HepG2 (cell line): ENCODE results near the gene BABAM2. TPM values are rescaled to one million over a fixed set of nuclear protein-coding genes. Genes with fewer than 3 reads are reported as not detected.
A peak's percentile ranks its signal among the peaks of the same experiment; 100 is the strongest.

Source experiments
- ATAC-seq: fragments of 200-7000 bp; cut with Tn5 transposase; 3 replicates; pipeline ENCODE4 v1.9.1; 2020; ENCODE audit warnings: mild to moderate bottlenecking, moderate library complexity
- BruUV-seq: library from RNA; stranded (reverse); fragments of 400-500 nt; replicated peaks from 2 replicates; lab custom pipeline; 2021; lab: Mats Ljungman, UMichigan
- CTCF ChIA-PET: fragments of 300-600 bp; formaldehyde crosslinking; extraction: SDS; loops from one replicate; lab custom pipeline; 2021; ENCODE audit warnings: low total read pairs, inconsistent platforms, low intra/inter-chr PET ratio; lab: Yijun Ruan, JAX
- POLR2A ChIA-PET: fragments of 350-600 bp; sonication (Branson Sonifier 250); formaldehyde crosslinking; loops from one replicate; lab custom pipeline; 2020; ENCODE audit warnings: antibody characterized with exemption, inconsistent platforms; lab: Yijun Ruan, JAX
- DNase-seq: peaks from one replicate; pipeline ENCODE4 v3.0.0-alpha.2; 2015; ENCODE audit warnings: low spot score
- FAIRE-seq: peaks from 3 replicates; lab custom pipeline; 2011; peaks lifted over from hg19 to GRCh38; lab: Jason Lieb, UNC
- H2AFZ ChIP-seq: one replicate; pipeline ENCODE4 v1.6.1; 2011; ENCODE audit warnings: low read length, inconsistent platforms
- H3K27ac ChIP-seq: fragments of 300-600 bp; 3 replicates; pipeline ENCODE4 v1.8.0; 2011; ENCODE audit warnings: mixed run types, mild to moderate bottlenecking, mixed read lengths, low read length, inconsistent platforms; ENCODE audit not compliant: insufficient read depth; ENCODE audit errors: extremely low read length
- H3K27me3 ChIP-seq, 2 experiments: fragments of 200-600 bp in 1 of 2; 2 replicates in 1 of 2; 3 replicates in 1 of 2; pipeline versions ENCODE4 v1.6.0 to v1.8.0; 2011; ENCODE audit warnings: low read length in 2 of 2, mild to moderate bottlenecking in 2 of 2, moderate library complexity in 2 of 2, inconsistent platforms in 1 of 2; ENCODE audit not compliant: insufficient read depth in 2 of 2, control insufficient read depth in 1 of 2
- H3K36me3 ChIP-seq, 2 experiments: fragments of 200-600 bp in 1 of 2; replicated peaks in 1 of 2; 2 replicates in 1 of 2; 3 replicates in 1 of 2; pipeline versions ENCODE4 v1.5.1 to v1.8.0; 2011; ENCODE audit warnings: low read length in 2 of 2, inconsistent platforms in 1 of 2; ENCODE audit not compliant: insufficient read depth in 2 of 2, control insufficient read depth in 1 of 2
- H3K4me1 ChIP-seq: 2 replicates; pipeline ENCODE4 v1.5.1; 2012; ENCODE audit warnings: low read length, inconsistent platforms; ENCODE audit not compliant: insufficient read depth
- H3K4me2 ChIP-seq: 2 replicates; pipeline ENCODE4 v1.6.0; 2011; ENCODE audit warnings: low read depth, low read length, inconsistent platforms
- H3K4me3 ChIP-seq, 3 experiments: fragments of 200-600 bp in 1 of 3; sonication (generic), shearing (Covaris generic) in 1 of 3; replicated peaks in 1 of 3; 2 replicates each; pipeline ENCODE4 v1.5.1; 2011 to 2016; ENCODE audit warnings: low read length in 3 of 3, inconsistent platforms in 2 of 3, low read depth in 2 of 3, mild to moderate bottlenecking in 2 of 3, control low read depth in 1 of 3, mixed read lengths in 1 of 3; ENCODE audit not compliant: insufficient read depth in 1 of 3
- H3K79me2 ChIP-seq: one replicate; pipeline ENCODE4 v1.6.1; 2011; ENCODE audit warnings: low read length, inconsistent platforms; ENCODE audit not compliant: insufficient read depth
- H3K9ac ChIP-seq: 2 replicates; pipeline ENCODE4 v1.6.0; 2011; ENCODE audit warnings: mild to moderate bottlenecking, low read depth, low read length, inconsistent platforms; ENCODE audit not compliant: insufficient read depth
- H3K9me3 ChIP-seq: 2 replicates; pipeline ENCODE4 v1.5.1; 2012; ENCODE audit warnings: mild to moderate bottlenecking, low read length
- H4K20me1 ChIP-seq: 2 replicates; pipeline ENCODE4 v1.6.0; 2011; ENCODE audit warnings: inconsistent platforms, mild to moderate bottlenecking, low read length, moderate library complexity; ENCODE audit not compliant: insufficient read depth
- ESRRA ChIP-seq: sonication (generic); formaldehyde crosslinking; IDR thresholded peaks from 2 replicates; pipeline ENCODE4 v1.5.1; 2020; ENCODE audit warnings: mild to moderate bottlenecking, low read depth, missing genetic modification reagents
- FOXJ3 ChIP-seq: sonication (generic); formaldehyde crosslinking; IDR thresholded peaks from 2 replicates; pipeline ENCODE4 v1.4.0; 2020; ENCODE audit warnings: missing genetic modification reagents, mild to moderate bottlenecking, borderline replicate concordance
- GATAD1 ChIP-seq: IDR thresholded peaks from 2 replicates; pipeline ENCODE4 v1.6.1; 2016; ENCODE audit warnings: missing genetic modification reagents, missing compliant biosample characterization
- HNRNPLL ChIP-seq: fragments of 200-400 bp; formaldehyde crosslinking; IDR thresholded peaks from 2 replicates; pipeline ENCODE4 v1.6.1; 2017; ENCODE audit warnings: mild to moderate bottlenecking, low read depth, low read length; ENCODE audit not compliant: poor library complexity, severe bottlenecking
- LCORL ChIP-seq, 2 experiments: fragments of 450-650 bp in 1 of 2; sonication (generic) in 1 of 2; formaldehyde crosslinking in 1 of 2; IDR thresholded peaks; 2 replicates each; pipeline versions ENCODE4 v1.5.0 to v1.6.1; 2017 to 2020; ENCODE audit warnings: antibody characterized with exemption in 1 of 2, missing genetic modification reagents in 1 of 2
- RAD21 ChIP-seq: fragments of 450-650 bp; formaldehyde crosslinking; IDR thresholded peaks from 2 replicates; pipeline ENCODE4 v1.5.0; 2020; ENCODE audit warnings: mild to moderate bottlenecking
- ZFYVE20 ChIP-seq: sonication (generic); formaldehyde crosslinking; IDR thresholded peaks from 2 replicates; pipeline ENCODE4 v1.8.0; 2023; ENCODE audit warnings: low read depth, mild to moderate bottlenecking, moderate library complexity, missing genetic modification reagents, borderline replicate concordance
- ZNF556 ChIP-seq: sonication (generic); formaldehyde crosslinking; IDR thresholded peaks from 2 replicates; pipeline ENCODE4 v1.4.0; 2020; ENCODE audit warnings: mild to moderate bottlenecking, missing genetic modification reagents, borderline replicate concordance
- WGBS: methylation state at CpG from one replicate; pipeline ENCODE4 v1.1.6; 2017; ENCODE audit warnings: low lambda C conversion rate; 5-methylcytosine and 5-hydroxymethylcytosine counted together
- in situ Hi-C: cut with HindIII; loops from 2 replicates; pipeline ENCODE4 v1.10.0; 2017; ENCODE audit warnings: low pct_unique_long_range_greater_than_20kb; ENCODE audit not compliant: extremely low pct_ligation_motif_present
- intact Hi-C: fragments of 100-400 bp; cut with micrococcal nuclease; formaldehyde crosslinking; loops from one replicate; pipeline ENCODE4 v1.10.0; 2022; ENCODE audit not compliant: unreplicated experiment
- polyA plus RNA-seq, 8 experiments: library from polyadenylated mRNA; depleted of rRNA in 3 of 8; stranded (reverse) in 7 of 8; unstranded in 1 of 8; fragments of >200 nt; fragmentation: Illumina TruSeq in 4 of 8; extraction: Trizol in 4 of 8; gene quantifications; 2 replicates each; pipeline versions ENCODE4 v1.2.1 to v1.2.3, GENCODE V29; 2011 to 2016; ENCODE audit warnings: low read depth in 4 of 8, missing spikeins in 1 of 8, mixed read lengths in 1 of 8; ENCODE audit not compliant: insufficient read depth in 1 of 8
- total RNA-seq, 5 experiments: library from RNA; depleted of rRNA; stranded (reverse); fragments of >200 nt; fragmentation: Illumina TruSeq; extraction: Trizol; gene quantifications; 2 replicates each; pipeline ENCODE4 v1.2.3, GENCODE V29; 2016; ENCODE audit warnings: low read depth in 1 of 5
- TF ChIP-seq, protein P1 (sequence below): sonication (generic); formaldehyde crosslinking; IDR thresholded peaks from 2 replicates; pipeline ENCODE4 v1.8.1; 2023; ENCODE audit warnings: mild to moderate bottlenecking, missing genetic modification reagents
- TF ChIP-seq, protein P2 (sequence below): sonication (generic); formaldehyde crosslinking; IDR thresholded peaks from 2 replicates; pipeline ENCODE4 v1.4.0; 2020; ENCODE audit warnings: mild to moderate bottlenecking, low read depth, missing genetic modification reagents
- TF ChIP-seq, protein P3 (sequence below): sonication (generic); formaldehyde crosslinking; IDR thresholded peaks from 2 replicates; pipeline ENCODE4 v1.4.0; 2020; ENCODE audit warnings: missing genetic modification reagents
- TF ChIP-seq, protein P4 (sequence below): sonication (generic); formaldehyde crosslinking; IDR thresholded peaks from 2 replicates; pipeline ENCODE4 v1.4.0; 2020; ENCODE audit warnings: missing genetic modification reagents, mild to moderate bottlenecking, borderline replicate concordance
- TF ChIP-seq, protein P5 (sequence below): sonication (generic); formaldehyde crosslinking; IDR thresholded peaks from 2 replicates; pipeline ENCODE4 v1.8.1; 2023; ENCODE audit warnings: mild to moderate bottlenecking, missing genetic modification reagents, borderline replicate concordance
- TF ChIP-seq, protein P6 (sequence below): sonication (generic); formaldehyde crosslinking; IDR thresholded peaks from 2 replicates; pipeline ENCODE4 v1.8.0; 2022; ENCODE audit warnings: mild to moderate bottlenecking, missing genetic modification reagents, moderate library complexity

The BABAM2 gene
- total and polyA plus RNA-seq, 2 of the 13 experiments (the other 11 are each of a cell fraction or from before 2014, with no cell fraction given): 24.9 to 28.0 TPM

DNA sequence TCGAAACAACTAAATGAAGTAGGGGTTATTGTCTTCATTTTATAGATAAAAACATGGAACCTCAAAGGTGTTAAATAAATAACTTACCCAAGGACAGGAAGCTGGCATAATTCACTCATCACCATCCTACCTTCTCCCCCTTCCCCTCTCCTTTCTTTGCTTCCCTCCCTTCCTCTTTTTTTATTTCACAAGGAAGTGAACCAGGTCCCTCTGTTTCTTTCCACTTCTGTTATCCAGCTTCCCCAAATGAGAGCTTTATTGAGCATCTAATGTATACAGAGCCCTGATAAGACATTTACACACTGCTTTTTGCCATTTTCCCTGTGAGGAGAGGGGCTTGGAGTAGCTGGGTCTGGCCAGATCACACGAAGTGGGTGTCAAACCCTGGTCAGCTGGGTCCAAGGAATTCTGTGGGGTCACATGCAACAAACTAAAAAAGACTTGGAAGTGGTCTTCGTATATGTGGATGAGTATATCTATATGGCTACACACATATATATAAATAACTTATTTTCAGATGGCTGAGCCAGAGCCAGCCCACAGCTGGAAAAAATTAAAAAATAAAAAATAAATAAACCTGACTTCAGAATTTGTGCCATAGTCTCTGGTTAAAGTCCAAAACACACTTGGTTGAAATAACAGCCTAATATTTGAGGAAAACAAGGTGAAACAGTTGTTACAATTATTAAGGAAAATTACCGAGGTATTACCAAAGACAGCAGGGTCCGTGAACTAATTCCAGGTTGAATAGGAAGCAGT, 452.8 kb downstream of the BABAM2 start:
- H3K27ac ChIP-seq: no peak overlapping the region
- no peaks in the 10 kb centered on the region for H4K20me1 ChIP-seq
- ChIA-PET POLR2A (interaction anchor here (1.2 to 1.4 kb wide), 2 partner anchors 9 to 591 kb away, joined by 3 read pairs; no protein-coding TSS in a partner anchor), CTCF (no interaction called here)
- peaks cover 34% of the 10 kb centered on the region for H3K4me1 ChIP-seq
- H3K4me3 ChIP-seq: no peak overlapping the region
- no peak overlapping the region for H3K9ac ChIP-seq
- H3K9me3 ChIP-seq: no peaks in the 10 kb centered on the region
- no peaks in the 10 kb centered on the region for H3K36me3 ChIP-seq
- H3K4me2 ChIP-seq: peak overlapping the region; percentile 65; the same call in 1 of the 2 replicates
- in situ Hi-C loops: no loop called here
- FAIRE-seq (no peak), ATAC-seq (no peak), DNase-seq (no peak)
- intact Hi-C loops: no loop called here
- BruUV-seq: no TSS peak
- no peaks in the 10 kb centered on the region for H3K79me2 ChIP-seq
- no peak overlapping the region for H2AFZ ChIP-seq
- WGBS: 48% methylated on average over 5 of the region's 5 CpGs
- H3K27me3 ChIP-seq: peaks cover 0 to 2% of the 10 kb centered on the region in 2 experiments; a peak in 1 of 5 replicates
- TF ChIP-seq, protein P1, sequence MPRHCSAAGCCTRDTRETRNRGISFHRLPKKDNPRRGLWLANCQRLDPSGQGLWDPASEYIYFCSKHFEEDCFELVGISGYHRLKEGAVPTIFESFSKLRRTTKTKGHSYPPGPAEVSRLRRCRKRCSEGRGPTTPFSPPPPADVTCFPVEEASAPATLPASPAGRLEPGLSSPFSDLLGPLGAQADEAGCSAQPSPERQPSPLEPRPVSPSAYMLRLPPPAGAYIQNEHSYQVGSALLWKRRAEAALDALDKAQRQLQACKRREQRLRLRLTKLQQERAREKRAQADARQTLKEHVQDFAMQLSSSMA (CRISPR knock-in tag): no peak
- no peak for TF ChIP-seq HNRNPLL
- TF ChIP-seq, protein P2, sequence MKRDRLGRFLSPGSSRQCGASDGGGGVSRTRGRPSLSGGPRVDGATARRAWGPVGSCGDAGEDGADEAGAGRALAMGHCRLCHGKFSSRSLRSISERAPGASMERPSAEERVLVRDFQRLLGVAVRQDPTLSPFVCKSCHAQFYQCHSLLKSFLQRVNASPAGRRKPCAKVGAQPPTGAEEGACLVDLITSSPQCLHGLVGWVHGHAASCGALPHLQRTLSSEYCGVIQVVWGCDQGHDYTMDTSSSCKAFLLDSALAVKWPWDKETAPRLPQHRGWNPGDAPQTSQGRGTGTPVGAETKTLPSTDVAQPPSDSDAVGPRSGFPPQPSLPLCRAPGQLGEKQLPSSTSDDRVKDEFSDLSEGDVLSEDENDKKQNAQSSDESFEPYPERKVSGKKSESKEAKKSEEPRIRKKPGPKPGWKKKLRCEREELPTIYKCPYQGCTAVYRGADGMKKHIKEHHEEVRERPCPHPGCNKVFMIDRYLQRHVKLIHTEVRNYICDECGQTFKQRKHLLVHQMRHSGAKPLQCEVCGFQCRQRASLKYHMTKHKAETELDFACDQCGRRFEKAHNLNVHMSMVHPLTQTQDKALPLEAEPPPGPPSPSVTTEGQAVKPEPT (CRISPR knock-in tag): no peak
- TF ChIP-seq, protein P3, sequence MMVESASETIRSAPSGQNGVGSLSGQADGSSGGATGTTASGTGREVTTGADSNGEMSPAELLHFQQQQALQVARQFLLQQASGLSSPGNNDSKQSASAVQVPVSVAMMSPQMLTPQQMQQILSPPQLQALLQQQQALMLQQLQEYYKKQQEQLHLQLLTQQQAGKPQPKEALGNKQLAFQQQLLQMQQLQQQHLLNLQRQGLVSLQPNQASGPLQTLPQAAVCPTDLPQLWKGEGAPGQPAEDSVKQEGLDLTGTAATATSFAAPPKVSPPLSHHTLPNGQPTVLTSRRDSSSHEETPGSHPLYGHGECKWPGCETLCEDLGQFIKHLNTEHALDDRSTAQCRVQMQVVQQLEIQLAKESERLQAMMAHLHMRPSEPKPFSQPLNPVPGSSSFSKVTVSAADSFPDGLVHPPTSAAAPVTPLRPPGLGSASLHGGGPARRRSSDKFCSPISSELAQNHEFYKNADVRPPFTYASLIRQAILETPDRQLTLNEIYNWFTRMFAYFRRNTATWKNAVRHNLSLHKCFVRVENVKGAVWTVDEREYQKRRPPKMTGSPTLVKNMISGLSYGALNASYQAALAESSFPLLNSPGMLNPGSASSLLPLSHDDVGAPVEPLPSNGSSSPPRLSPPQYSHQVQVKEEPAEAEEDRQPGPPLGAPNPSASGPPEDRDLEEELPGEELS (CRISPR knock-in tag): no peak
- TF ChIP-seq FOXJ3: no peak
- TF ChIP-seq, protein P4, sequence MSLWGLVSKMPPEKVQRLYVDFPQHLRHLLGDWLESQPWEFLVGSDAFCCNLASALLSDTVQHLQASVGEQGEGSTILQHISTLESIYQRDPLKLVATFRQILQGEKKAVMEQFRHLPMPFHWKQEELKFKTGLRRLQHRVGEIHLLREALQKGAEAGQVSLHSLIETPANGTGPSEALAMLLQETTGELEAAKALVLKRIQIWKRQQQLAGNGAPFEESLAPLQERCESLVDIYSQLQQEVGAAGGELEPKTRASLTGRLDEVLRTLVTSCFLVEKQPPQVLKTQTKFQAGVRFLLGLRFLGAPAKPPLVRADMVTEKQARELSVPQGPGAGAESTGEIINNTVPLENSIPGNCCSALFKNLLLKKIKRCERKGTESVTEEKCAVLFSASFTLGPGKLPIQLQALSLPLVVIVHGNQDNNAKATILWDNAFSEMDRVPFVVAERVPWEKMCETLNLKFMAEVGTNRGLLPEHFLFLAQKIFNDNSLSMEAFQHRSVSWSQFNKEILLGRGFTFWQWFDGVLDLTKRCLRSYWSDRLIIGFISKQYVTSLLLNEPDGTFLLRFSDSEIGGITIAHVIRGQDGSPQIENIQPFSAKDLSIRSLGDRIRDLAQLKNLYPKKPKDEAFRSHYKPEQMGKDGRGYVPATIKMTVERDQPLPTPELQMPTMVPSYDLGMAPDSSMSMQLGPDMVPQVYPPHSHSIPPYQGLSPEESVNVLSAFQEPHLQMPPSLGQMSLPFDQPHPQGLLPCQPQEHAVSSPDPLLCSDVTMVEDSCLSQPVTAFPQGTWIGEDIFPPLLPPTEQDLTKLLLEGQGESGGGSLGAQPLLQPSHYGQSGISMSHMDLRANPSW: no peak
- TF ChIP-seq, protein P5, sequence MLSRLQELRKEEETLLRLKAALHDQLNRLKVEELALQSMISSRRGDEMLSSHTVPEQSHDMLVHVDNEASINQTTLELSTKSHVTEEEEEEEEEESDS (CRISPR knock-in tag): no peak
- TF ChIP-seq ZNF556 (CRISPR knock-in tag): no peak
- no peak for TF ChIP-seq LCORL (IDR thresholded peaks at IDR 0.05)
- TF ChIP-seq LCORL (CRISPR knock-in tag; IDR thresholded peaks at IDR 0.05): no peak
- no peak for TF ChIP-seq GATAD1 (CRISPR knock-in tag)
- TF ChIP-seq, protein P6, sequence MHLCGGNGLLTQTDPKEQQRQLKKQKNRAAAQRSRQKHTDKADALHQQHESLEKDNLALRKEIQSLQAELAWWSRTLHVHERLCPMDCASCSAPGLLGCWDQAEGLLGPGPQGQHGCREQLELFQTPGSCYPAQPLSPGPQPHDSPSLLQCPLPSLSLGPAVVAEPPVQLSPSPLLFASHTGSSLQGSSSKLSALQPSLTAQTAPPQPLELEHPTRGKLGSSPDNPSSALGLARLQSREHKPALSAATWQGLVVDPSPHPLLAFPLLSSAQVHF (CRISPR knock-in tag): no peak
- TF ChIP-seq ZFYVE20 (CRISPR knock-in tag): no peak
- no peak for TF ChIP-seq RAD21
- TF ChIP-seq ESRRA: no peak
